Hepatocyte (in vitro differentiated cells): ENCODE results near the gene FOXL1. TPM values are rescaled to one million over a fixed set of nuclear protein-coding genes. Genes with fewer than 3 reads are reported as not detected.
A peak's percentile ranks its signal among the peaks of the same experiment; 100 is the strongest.

Source experiments
- DNase-seq: peaks from one replicate; pipeline ENCODE4 v3.0.0-alpha.2; 2016; ENCODE audit warnings: low spot score
- H2AFZ ChIP-seq: fragments of 200-600 bp; sonication (generic); 2 replicates; pipeline ENCODE4 v1.6.0; 2016; ENCODE audit warnings: antibody characterized with exemption, mild to moderate bottlenecking
- H3K27ac ChIP-seq: fragments of 200-600 bp; sonication (generic); 2 replicates; pipeline ENCODE4 v1.5.1; 2016; ENCODE audit warnings: mild to moderate bottlenecking
- H3K27me3 ChIP-seq: fragments of 200-600 bp; sonication (generic); 2 replicates; pipeline ENCODE4 v1.6.1; 2016
- H3K36me3 ChIP-seq: fragments of 200-600 bp; sonication (generic); replicated peaks from 2 replicates; pipeline ENCODE4 v1.5.1; 2016; ENCODE audit warnings: low read depth; ENCODE audit not compliant: insufficient read depth
- H3K4me1 ChIP-seq: fragments of 200-600 bp; sonication (generic); 2 replicates; pipeline ENCODE4 v1.5.1; 2016; ENCODE audit warnings: mild to moderate bottlenecking, moderate library complexity; ENCODE audit not compliant: insufficient read depth
- H3K4me2 ChIP-seq: fragments of 200-600 bp; sonication (generic); 2 replicates; pipeline ENCODE4 v1.6.0; 2016
- H3K4me3 ChIP-seq: fragments of 200-600 bp; sonication (generic); 2 replicates; pipeline ENCODE4 v1.5.1; 2016; ENCODE audit warnings: mild to moderate bottlenecking
- H3K79me2 ChIP-seq: fragments of 200-600 bp; sonication (generic); 2 replicates; pipeline ENCODE4 v1.6.0; 2017; ENCODE audit warnings: mild to moderate bottlenecking
- H3K9me2 ChIP-seq: fragments of 200-600 bp; sonication (generic); replicated peaks from 2 replicates; pipeline ENCODE4 v1.6.0; 2017; ENCODE audit warnings: mild to moderate bottlenecking; ENCODE audit not compliant: insufficient read depth
- H3K9me3 ChIP-seq: fragments of 200-600 bp; sonication (generic); 2 replicates; pipeline ENCODE4 v1.5.1; 2016; ENCODE audit warnings: low read depth, mild to moderate bottlenecking
- H4K20me1 ChIP-seq: fragments of 200-600 bp; sonication (generic); 2 replicates; pipeline ENCODE4 v1.6.0; 2016; ENCODE audit warnings: mild to moderate bottlenecking; ENCODE audit not compliant: insufficient read depth, poor library complexity, severe bottlenecking
- CTCF ChIP-seq: fragments of 200-600 bp; sonication (generic); IDR thresholded peaks from 2 replicates; pipeline ENCODE4 v1.5.1; 2016; ENCODE audit warnings: antibody characterized with exemption, mild to moderate bottlenecking; ENCODE audit not compliant: poor library complexity
- EZH2 ChIP-seq: fragments of 200-600 bp; sonication (generic); IDR thresholded peaks from 2 replicates; pipeline ENCODE4 v1.6.1; 2016; ENCODE audit warnings: antibody characterized with exemption, mild to moderate bottlenecking, borderline replicate concordance
- EZH2phosphoT487 ChIP-seq: fragments of 200-600 bp; sonication (generic); IDR thresholded peaks from one replicate; pipeline ENCODE4 v1.6.1; 2018; ENCODE audit warnings: antibody characterized with exemption, mild to moderate bottlenecking, low read depth, moderate library complexity; ENCODE audit not compliant: unreplicated experiment, severe bottlenecking
- WGBS: methylation state at CpG from one replicate; pipeline ENCODE4 v1.1.6; 2016; ENCODE audit warnings: low lambda C conversion rate; ENCODE audit errors: missing lambda C conversion rate; 5-methylcytosine and 5-hydroxymethylcytosine counted together
- polyA plus RNA-seq: library from polyadenylated mRNA; unstranded; fragments of >200 nt; fragmentation: Nextera tagmentation; extraction: Ambion mirVana; gene quantifications from 2 replicates; pipeline ENCODE4 v1.2.1, GENCODE V29; 2016
- total RNA-seq: library from RNA; depleted of rRNA; stranded (reverse); fragments of >200 nt; gene quantifications from 2 replicates; pipeline ENCODE4 v1.2.3, GENCODE V29; 2014

The FOXL1 gene
- total and polyA plus RNA-seq, 2 experiments from 2014 or later = 1.3 to 3.1 TPM

GRCh38 chr16:86590501-86591144 lies 12.3 kb downstream of the FOXL1 start:
- H3K9me2 ChIP-seq = no peaks in the 10 kb centered on the region
- peaks cover 57% of the 10 kb centered on the region for H3K27me3 ChIP-seq
- H2AFZ ChIP-seq = no peak overlapping the region
- H3K36me3 ChIP-seq = no peaks in the 10 kb centered on the region
- no peak overlapping the region for H3K4me3 ChIP-seq
- WGBS = 66% methylated on average over 4 of the region's 4 CpGs
- no peaks in the 10 kb centered on the region for H3K79me2 ChIP-seq
- H4K20me1 ChIP-seq = no peaks in the 10 kb centered on the region
- TF ChIP-seq EZH2 (no peak), EZH2phosphoT487 (no peak), CTCF (no peak)
- H3K4me2 ChIP-seq = no peak overlapping the region
- no peak overlapping the region for H3K27ac ChIP-seq
- peak; percentile 35 for DNase-seq
- no peaks in the 10 kb centered on the region for H3K9me3 ChIP-seq
- H3K4me1 ChIP-seq = peaks cover 5% of the 10 kb centered on the region

GRCh38 chr16:86591270-86591669 lies 12.9 kb downstream of the FOXL1 start:
- TF ChIP-seq EZH2 (no peak), CTCF (no peak), EZH2phosphoT487 (no peak)
- H3K4me1 ChIP-seq = peaks cover 5% of the 10 kb centered on the region
- no peaks in the 10 kb centered on the region for H3K9me3 ChIP-seq
- H3K27ac ChIP-seq = no peak overlapping the region
- no peak overlapping the region for H2AFZ ChIP-seq
- H3K4me2 ChIP-seq = no peak overlapping the region
- H3K9me2 ChIP-seq = no peaks in the 10 kb centered on the region
- H3K4me3 ChIP-seq = no peak overlapping the region
- WGBS = 96% methylated on average over 4 of the region's 4 CpGs
- no peaks in the 10 kb centered on the region for H4K20me1 ChIP-seq
- no peaks in the 10 kb centered on the region for H3K36me3 ChIP-seq
- no peak for DNase-seq
- peaks cover 61% of the 10 kb centered on the region for H3K27me3 ChIP-seq
- no peaks in the 10 kb centered on the region for H3K79me2 ChIP-seq

GRCh38 chr16:86593913-86594620 lies 15.7 kb downstream of the FOXL1 start:
- no peaks in the 10 kb centered on the region for H3K9me2 ChIP-seq
- H3K27ac ChIP-seq = no peak overlapping the region
- no peaks in the 10 kb centered on the region for H4K20me1 ChIP-seq
- H3K9me3 ChIP-seq = no peaks in the 10 kb centered on the region
- TF ChIP-seq EZH2 (no peak), EZH2phosphoT487 (no peak), CTCF (no peak)
- H3K4me1 ChIP-seq = peaks cover 5% of the 10 kb centered on the region
- no peak overlapping the region for H3K4me2 ChIP-seq
- DNase-seq = no peak
- H2AFZ ChIP-seq = no peak overlapping the region
- no peaks in the 10 kb centered on the region for H3K79me2 ChIP-seq
- H3K4me3 ChIP-seq = no peak overlapping the region
- WGBS = 59% methylated on average over 13 of the region's 13 CpGs
- no peaks in the 10 kb centered on the region for H3K36me3 ChIP-seq
- peaks cover 68% of the 10 kb centered on the region for H3K27me3 ChIP-seq
